Measurements from ENCODE around the gene ZRSR2.

The ZRSR2 gene

DNA sequence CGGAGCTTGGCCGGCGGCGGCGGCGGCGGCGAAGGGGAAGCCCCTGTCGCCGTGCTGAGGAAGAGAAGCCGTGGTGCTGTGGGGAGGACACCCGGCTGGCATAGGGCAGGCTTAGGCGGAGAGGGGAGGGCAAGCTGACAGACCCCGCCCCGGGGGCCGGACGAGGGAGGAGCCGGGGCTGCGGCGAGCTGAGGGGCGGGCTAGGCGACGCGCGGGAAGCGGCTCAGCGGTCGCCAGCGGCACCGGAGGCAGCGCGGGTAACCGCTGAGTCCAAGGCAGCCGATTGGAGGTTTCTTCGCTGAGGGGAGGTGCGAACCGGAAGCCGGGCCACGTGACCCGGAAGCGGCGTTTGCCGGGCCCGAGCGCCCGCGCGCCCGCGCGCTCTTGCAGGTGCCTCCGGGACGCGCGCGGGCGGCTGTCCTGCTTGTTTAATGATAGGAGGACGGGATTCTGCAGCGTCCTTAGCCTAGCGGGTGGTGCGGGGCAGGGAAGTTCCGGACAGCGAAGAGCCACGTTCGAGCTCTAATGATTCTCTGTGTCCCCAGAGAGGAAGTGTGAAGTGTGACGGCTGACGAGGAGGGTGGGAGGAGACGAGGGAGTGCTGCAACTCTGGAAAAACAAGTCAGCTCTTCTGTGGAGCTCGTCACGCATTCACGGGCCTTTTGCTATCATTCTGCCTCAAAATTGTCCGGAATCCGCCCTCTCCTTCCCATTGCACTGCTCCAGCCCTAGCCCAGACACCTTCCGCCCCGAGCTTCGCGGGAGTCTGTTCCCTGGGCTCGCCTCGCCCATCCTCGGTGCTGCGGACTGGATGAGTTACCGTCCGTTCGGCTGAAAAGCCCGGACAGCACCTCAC, 64.7 kb downstream of the ZRSR2 start, which contains the start of gene AP1S2:
TSS of gene AP1S2 (minus strand) at position 102 of the 856 bp plus-strand sequence. CDS start 2,289 bp downstream, outside the sequence.
- DNase-seq, result peak; percentile 95

DNA sequence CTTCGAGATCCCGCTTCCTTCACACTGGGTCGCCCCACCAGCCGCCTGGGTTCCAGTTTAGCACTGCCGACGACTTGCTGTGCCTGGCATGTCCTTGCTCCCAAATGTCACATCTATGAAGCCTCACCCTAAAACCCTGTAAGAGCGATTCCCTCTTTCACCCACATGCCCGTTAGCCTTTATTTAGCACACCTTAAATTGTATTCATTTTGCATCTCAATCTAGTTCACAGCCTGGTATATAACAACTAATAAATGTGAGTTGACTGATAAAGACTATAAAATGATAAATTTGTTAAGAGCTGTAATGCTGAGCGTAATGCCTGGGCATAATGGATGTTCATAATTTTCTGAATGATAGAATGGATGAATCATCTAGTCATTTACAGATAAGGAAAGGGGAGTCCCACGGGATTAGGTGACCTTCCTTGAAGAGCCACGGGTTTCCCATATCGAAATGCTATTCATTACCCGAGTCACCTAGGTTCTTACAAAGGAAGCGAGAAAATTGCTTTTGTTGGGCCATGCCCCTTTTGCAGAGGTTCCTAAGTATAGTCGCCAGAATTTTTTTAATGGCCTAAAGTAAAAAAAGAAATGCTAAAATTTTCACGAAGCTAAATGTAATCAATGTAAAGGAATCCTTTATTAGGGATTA, 65.4 kb downstream of the ZRSR2 start:
- DNase-seq, result no peak

DNA sequence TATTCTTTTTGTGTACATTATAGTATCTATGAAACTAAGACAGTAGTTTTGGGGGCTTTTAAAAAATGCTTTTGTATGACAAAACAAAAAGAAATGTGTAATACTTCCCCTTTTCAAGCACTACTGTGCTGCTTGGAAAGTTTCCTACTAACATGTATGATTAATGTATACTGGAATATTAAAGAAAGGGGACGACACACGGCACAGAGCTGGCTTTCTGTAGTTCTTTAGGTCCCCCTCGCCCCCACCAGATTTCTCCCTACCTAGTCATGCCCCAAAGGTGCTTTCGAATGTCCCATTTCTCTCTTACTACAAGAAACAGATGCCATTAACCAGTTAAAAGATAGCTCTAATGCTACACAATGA, 65.9 kb downstream of the ZRSR2 start:
- no peak for DNase-seq

DNA sequence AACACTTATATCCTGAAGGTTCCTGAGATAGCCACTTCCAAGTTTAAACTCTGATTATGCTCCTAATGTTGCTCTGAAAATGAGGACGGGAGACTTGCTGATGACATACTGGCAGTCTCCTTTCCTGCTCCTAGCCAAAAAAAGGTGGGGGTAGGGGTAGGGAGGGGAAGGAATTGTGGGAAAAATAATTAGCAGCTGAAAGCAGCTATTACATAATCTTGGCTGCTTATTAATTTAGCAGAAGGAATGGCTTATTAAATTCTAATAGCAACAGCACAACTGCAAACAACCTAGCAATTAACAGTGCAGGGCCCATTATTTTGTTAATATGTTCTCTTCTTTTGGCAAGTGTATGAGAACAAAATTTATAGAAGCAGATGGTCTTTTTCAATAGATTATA, 66.4 kb downstream of the ZRSR2 start:
- no peak for DNase-seq

DNA sequence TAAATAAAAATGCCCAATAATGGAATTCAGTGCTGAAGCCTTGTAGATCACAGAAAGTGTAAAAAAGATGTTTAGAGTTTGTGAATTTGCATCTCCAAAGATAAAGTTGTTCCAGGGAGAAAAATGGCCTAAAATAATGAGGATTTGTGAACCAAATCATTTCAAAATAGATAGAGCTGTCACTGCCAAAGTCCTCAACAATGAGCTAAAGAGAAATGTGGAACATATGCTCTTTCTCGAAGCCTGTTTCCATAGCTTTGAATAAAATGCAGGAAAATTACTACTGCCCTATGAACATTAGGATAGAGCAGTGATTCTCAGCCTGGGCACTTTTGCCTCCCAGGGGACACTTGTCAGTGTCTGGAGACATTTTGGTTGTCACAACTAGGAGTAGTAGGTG, 67.8 kb downstream of the ZRSR2 start:
- DNase-seq, result no peak

DNA sequence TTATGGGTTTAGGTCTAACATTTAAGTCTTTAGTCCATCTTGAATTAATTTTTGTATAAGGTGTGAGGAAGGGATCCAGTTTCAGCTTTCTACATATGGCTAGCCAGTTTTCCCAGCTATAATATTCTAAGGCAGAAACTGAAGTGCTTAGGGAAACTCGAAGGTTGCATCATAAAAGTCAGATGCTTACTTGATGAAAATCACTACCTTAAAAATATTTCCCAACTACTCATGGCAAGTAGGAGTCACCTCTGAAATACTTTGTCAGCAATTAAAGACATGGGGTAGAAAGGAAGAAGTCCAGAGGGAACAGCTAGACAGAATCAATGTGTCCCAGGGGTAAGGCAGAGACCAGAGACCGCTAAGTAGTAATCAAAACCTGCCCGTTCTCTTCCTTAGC, 70.6 kb downstream of the ZRSR2 start:
- DNase-seq, result no peak

DNA sequence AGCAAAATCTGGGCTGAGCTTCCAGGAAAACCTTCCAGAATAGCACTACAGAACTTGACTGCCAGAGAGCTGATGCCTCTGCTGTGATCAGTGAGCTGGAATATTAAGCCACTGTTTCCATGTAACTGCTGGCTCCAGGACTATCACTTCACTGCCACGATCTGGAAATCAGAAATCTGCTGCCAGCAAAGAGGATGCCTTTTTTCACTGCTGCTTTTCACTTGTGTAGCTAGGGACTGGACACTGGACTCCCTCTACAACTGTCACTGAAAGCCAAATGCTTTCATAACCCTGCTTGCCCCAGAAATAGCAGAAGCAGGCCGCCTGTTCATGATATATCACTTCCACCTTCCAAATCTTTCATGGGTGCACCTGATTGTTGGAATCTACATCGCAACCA, 73.7 kb downstream of the ZRSR2 start:
- no peak for DNase-seq

- DNase-seq, result no peak
Measured at GRCh38 chrX:15864629-15865028, 74.3 kb downstream of the ZRSR2 start.

GRCh38 chrX:15866147-15866546, 75.9 kb downstream of the ZRSR2 start:
- no peak for DNase-seq

DNA sequence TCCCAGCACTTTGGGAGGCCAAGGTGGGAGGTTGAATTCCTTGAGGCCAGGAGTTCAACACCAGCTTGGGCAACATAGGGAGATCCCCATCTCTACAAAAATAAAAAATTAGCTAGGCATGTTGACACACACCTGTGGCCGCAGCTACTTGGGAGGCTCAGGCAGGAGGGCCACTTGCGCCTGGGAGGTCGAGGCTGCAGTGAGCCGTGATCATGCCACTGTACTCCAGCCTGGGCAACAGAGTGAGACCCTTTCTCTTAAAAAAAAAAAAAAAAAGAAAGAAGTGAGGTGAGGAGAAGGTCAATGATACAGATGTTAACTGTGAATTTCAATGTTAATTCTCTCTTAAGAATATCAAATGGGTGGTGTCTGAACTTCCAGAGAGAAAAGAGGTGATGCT, 79.4 kb downstream of the ZRSR2 start:
- no peak for DNase-seq

- no peak for DNase-seq
Measured at GRCh38 chrX:15870310-15870709, 80.0 kb downstream of the ZRSR2 start.
